Keratinocyte (primary cell): ENCODE results near the gene DSTYK.

ENCODE experiments used
- CTCF ChIP-seq, 3 experiments: IDR thresholded peaks in 1 of 3; conservative IDR thresholded peaks in 1 of 3; optimal IDR thresholded peaks in 1 of 3; 2 replicates in 2 of 3; 3 replicates in 1 of 3; pipeline versions ENCODE3 to v1.5.1; 2011; ENCODE audit warnings: low read length in 3 of 3, mild to moderate bottlenecking in 3 of 3, moderate library complexity in 2 of 3, control low read depth in 1 of 3, inconsistent platforms in 1 of 3; ENCODE audit not compliant: insufficient read depth in 2 of 3; ENCODE audit errors: extremely low read depth in 1 of 3
- EZH2 ChIP-seq: IDR thresholded peaks from one replicate; pipeline ENCODE4 v1.6.1; 2012; ENCODE audit warnings: inconsistent platforms, mild to moderate bottlenecking, low read length, moderate library complexity

GRCh38 chr1:205144046-205144720 lies 67.3 kb downstream of the DSTYK start:
- no peak for TF ChIP-seq CTCF (optimal IDR thresholded peaks at IDR 0.05 in 1 of 3, IDR thresholded peaks at IDR 0.05 in 1 of 3, conservative IDR thresholded peaks at IDR 0.05 in 1 of 3; ENCODE audit: extremely low read depth in 1 of 3, insufficient read depth in 2 of 3, low read length in 3 of 3)
- TF ChIP-seq EZH2: no peak
